HEK293 (cell line): ENCODE measurements around the gene PLEKHS1.

Experiments used
- GLI4 ChIP-seq: fragments of 450-650 bp; formaldehyde crosslinking; IDR thresholded peaks from 2 replicates; pipeline ENCODE4 v1.5.1; 2016; ENCODE audit warnings: missing biosample characterization, missing genetic modification characterization
- KLF10 ChIP-seq: fragments of 450-650 bp; IDR thresholded peaks from 2 replicates; pipeline ENCODE4 v1.5.1; 2018; ENCODE audit warnings: missing biosample characterization, mild to moderate bottlenecking, missing genetic modification characterization
- PRDM10 ChIP-seq: fragments of 450-650 bp; formaldehyde crosslinking; IDR thresholded peaks from 2 replicates; pipeline ENCODE4 v1.5.1; 2016; ENCODE audit warnings: missing biosample characterization, missing genetic modification characterization
- SALL2 ChIP-seq: fragments of 450-650 bp; formaldehyde crosslinking; IDR thresholded peaks from 2 replicates; pipeline ENCODE4 v1.5.0; 2017; ENCODE audit warnings: missing biosample characterization, mild to moderate bottlenecking, missing genetic modification characterization, borderline replicate concordance
- TCF7L2 ChIP-seq: IDR thresholded peaks from 2 replicates; pipeline ENCODE4 v1.6.1; 2011; ENCODE audit warnings: low read depth, mild to moderate bottlenecking, inconsistent platforms, low read length, moderate library complexity, borderline replicate concordance
- ZNF239 ChIP-seq: fragments of 450-650 bp; formaldehyde crosslinking; IDR thresholded peaks from 2 replicates; pipeline ENCODE4 v1.5.1; 2016; ENCODE audit warnings: missing biosample characterization, missing genetic modification characterization
- ZNF324 ChIP-seq: fragments of 450-650 bp; formaldehyde crosslinking; IDR thresholded peaks from 2 replicates; pipeline ENCODE4 v1.5.1; 2016; ENCODE audit warnings: missing biosample characterization, missing genetic modification characterization
- ZNF501 ChIP-seq: fragments of 450-650 bp; formaldehyde crosslinking; IDR thresholded peaks from 2 replicates; pipeline ENCODE4 v1.5.1; 2016; ENCODE audit warnings: missing biosample characterization, missing genetic modification characterization
- ZNF776 ChIP-seq: fragments of 450-650 bp; formaldehyde crosslinking; IDR thresholded peaks from 2 replicates; pipeline ENCODE4 v1.5.0; 2017; ENCODE audit warnings: missing biosample characterization, missing genetic modification characterization, borderline replicate concordance
- TF ChIP-seq, protein P1 (sequence below): fragments of 450-650 bp; formaldehyde crosslinking; IDR thresholded peaks from 2 replicates; pipeline ENCODE4 v1.5.1; 2016; ENCODE audit warnings: missing biosample characterization, missing genetic modification characterization
- TF ChIP-seq, protein P2 (sequence below): fragments of 450-650 bp; formaldehyde crosslinking; IDR thresholded peaks from 2 replicates; pipeline ENCODE4 v1.5.1; 2016; ENCODE audit warnings: missing biosample characterization, missing genetic modification characterization, low read depth
- TF ChIP-seq, protein P3 (sequence below): fragments of 450-650 bp; formaldehyde crosslinking; conservative IDR thresholded peaks from 2 replicates; pipeline ENCODE4 v1.5.1; 2016; ENCODE audit warnings: low read depth, missing biosample characterization, missing genetic modification characterization

GRCh38 chr10:113740850-113741249 lies 10.6 kb upstream of the PLEKHS1 start:
- TF ChIP-seq, protein P1, sequence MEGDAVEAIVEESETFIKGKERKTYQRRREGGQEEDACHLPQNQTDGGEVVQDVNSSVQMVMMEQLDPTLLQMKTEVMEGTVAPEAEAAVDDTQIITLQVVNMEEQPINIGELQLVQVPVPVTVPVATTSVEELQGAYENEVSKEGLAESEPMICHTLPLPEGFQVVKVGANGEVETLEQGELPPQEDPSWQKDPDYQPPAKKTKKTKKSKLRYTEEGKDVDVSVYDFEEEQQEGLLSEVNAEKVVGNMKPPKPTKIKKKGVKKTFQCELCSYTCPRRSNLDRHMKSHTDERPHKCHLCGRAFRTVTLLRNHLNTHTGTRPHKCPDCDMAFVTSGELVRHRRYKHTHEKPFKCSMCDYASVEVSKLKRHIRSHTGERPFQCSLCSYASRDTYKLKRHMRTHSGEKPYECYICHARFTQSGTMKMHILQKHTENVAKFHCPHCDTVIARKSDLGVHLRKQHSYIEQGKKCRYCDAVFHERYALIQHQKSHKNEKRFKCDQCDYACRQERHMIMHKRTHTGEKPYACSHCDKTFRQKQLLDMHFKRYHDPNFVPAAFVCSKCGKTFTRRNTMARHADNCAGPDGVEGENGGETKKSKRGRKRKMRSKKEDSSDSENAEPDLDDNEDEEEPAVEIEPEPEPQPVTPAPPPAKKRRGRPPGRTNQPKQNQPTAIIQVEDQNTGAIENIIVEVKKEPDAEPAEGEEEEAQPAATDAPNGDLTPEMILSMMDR (tag by site-specific recombination) = no peak
- TF ChIP-seq ZNF239 (no peak), KLF10 (tag by site-specific recombination) (no peak), PRDM10 (no peak), ZNF501 (no peak), GLI4 (tag by site-specific recombination) (no peak), TCF7L2 (no peak), ZNF776 (tag by site-specific recombination) (no peak), ZNF324 (tag by site-specific recombination) (no peak), SALL2 (tag by site-specific recombination) (no peak)
- TF ChIP-seq, protein P2, sequence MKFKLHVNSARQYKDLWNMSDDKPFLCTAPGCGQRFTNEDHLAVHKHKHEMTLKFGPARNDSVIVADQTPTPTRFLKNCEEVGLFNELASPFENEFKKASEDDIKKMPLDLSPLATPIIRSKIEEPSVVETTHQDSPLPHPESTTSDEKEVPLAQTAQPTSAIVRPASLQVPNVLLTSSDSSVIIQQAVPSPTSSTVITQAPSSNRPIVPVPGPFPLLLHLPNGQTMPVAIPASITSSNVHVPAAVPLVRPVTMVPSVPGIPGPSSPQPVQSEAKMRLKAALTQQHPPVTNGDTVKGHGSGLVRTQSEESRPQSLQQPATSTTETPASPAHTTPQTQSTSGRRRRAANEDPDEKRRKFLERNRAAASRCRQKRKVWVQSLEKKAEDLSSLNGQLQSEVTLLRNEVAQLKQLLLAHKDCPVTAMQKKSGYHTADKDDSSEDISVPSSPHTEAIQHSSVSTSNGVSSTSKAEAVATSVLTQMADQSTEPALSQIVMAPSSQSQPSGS (tag by site-specific recombination) = no peak
- TF ChIP-seq, protein P3, sequence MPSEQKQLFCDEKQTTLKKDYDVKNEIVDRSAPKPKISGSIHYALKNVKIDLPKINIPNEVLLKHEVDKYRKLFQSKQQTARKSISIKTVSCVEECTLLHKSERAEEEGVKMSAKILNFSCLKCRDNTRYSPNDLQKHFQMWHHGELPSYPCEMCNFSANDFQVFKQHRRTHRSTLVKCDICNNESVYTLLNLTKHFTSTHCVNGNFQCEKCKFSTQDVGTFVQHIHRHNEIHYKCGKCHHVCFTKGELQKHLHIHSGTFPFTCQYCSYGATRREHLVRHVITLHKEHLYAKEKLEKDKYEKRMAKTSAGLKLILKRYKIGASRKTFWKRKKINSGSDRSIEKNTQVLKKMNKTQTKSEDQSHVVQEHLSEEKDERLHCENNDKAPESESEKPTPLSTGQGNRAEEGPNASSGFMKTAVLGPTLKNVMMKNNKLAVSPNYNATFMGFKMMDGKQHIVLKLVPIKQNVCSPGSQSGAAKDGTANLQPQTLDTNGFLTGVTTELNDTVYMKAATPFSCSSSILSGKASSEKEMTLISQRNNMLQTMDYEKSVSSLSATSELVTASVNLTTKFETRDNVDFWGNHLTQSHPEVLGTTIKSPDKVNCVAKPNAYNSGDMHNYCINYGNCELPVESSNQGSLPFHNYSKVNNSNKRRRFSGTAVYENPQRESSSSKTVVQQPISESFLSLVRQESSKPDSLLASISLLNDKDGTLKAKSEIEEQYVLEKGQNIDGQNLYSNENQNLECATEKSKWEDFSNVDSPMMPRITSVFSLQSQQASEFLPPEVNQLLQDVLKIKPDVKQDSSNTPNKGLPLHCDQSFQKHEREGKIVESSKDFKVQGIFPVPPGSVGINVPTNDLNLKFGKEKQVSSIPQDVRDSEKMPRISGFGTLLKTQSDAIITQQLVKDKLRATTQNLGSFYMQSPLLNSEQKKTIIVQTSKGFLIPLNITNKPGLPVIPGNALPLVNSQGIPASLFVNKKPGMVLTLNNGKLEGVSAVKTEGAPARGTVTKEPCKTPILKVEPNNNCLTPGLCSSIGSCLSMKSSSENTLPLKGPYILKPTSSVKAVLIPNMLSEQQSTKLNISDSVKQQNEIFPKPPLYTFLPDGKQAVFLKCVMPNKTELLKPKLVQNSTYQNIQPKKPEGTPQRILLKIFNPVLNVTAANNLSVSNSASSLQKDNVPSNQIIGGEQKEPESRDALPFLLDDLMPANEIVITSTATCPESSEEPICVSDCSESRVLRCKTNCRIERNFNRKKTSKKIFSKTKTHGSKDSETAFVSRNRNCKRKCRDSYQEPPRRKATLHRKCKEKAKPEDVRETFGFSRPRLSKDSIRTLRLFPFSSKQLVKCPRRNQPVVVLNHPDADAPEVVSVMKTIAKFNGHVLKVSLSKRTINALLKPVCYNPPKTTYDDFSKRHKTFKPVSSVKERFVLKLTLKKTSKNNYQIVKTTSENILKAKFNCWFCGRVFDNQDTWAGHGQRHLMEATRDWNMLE = no peak
